Mesodermal cell (in vitro differentiated cells): ENCODE data around the gene MECR.

Experiments
- H3K27ac ChIP-seq: 2 replicates; pipeline ENCODE4 v1.7.0; 2013; ENCODE audit warnings: mild to moderate bottlenecking, low read depth, low read length, moderate library complexity; ENCODE audit not compliant: severe bottlenecking
- H3K36me3 ChIP-seq: 2 replicates; pipeline ENCODE4 v1.7.1; 2013; ENCODE audit warnings: mild to moderate bottlenecking, low read length, moderate library complexity; ENCODE audit not compliant: control insufficient read depth, insufficient read depth
- H3K4me1 ChIP-seq: one replicate; pipeline ENCODE4 v1.7.1; 2013; ENCODE audit warnings: mild to moderate bottlenecking, low read length; ENCODE audit not compliant: insufficient read depth, control insufficient read depth, poor library complexity, severe bottlenecking
- H3K4me3 ChIP-seq: 2 replicates; pipeline ENCODE4 v1.7.0; 2013; ENCODE audit warnings: low read length, control low read depth, mild to moderate bottlenecking; ENCODE audit not compliant: insufficient read depth, poor library complexity, severe bottlenecking; ENCODE audit errors: extremely low read depth
- H3K9me3 ChIP-seq: 2 replicates; pipeline ENCODE4 v1.7.1; 2013; ENCODE audit warnings: mild to moderate bottlenecking, low read length, moderate library complexity; ENCODE audit not compliant: control insufficient read depth
- WGBS, 2 experiments: methylation state at CpG; one replicate each; pipeline ENCODE4 v1.1.5; 2013; ENCODE audit warnings: missing lambda C conversion rate in 2 of 2; ENCODE audit not compliant: insufficient coverage in 2 of 2; 5-methylcytosine and 5-hydroxymethylcytosine counted together

MECR gene

DNA sequence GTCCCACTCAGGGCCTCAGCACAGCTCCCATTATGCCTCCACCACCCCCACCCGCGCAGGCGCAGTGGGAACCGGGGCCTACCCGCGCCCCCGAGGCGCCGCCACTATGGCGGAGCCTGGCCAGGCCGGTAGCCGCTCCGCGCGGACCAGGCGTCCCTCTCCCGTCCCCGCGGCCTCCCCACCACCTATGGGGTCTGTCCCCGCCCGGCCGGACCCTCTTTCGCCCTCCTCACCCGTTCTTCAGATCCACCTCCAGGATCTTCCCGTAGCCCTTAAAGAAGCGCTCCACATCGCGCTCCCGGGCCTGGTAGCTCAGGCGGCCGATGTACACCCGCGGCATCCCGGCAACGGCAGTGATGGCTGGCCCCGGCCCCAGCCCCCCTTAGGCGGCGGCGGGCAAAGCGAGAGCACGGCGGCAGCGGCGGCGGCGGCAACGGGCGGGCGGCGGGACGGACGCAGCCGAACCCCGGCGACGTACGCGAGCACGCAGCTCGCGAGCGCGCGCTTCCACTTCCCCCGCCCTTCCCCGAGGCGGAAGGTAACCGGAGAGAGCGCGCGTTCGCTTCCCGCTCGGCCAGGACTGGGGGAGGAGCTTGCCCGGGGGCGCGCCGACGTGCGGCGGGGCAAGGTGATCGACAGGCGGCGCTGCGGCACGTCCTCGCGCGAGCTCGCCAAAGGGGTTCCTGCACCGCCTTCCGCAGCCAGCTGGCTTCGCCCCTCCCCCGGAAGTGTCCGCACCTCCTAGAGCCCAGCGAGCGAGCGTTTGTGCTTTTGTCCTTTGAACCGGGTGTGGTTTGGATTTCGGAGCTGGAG, 49.1 kb downstream of the MECR start, which contains the start of gene SRSF4:
Gene SRSF4, minus strand, starts transcription at position 488 of the 813 bp plus-strand sequence. Its CDS starts 148 bp downstream, at position 340.
- Histone ChIP-seq H3K36me3 (peaks cover 34% of the 10 kb centered on the region), H3K9me3 (no peaks in the 10 kb centered on the region), H3K27ac (peak within 1 kb of the TSS; percentile 99), H3K4me3 (peak within 1 kb of the TSS; percentile 97), H3K4me1 (peaks cover 20% of the 10 kb centered on the region)
- WGBS, 2 experiments = 0% methylated on average over 68 to 71 of the region's 100 CpGs

DNA sequence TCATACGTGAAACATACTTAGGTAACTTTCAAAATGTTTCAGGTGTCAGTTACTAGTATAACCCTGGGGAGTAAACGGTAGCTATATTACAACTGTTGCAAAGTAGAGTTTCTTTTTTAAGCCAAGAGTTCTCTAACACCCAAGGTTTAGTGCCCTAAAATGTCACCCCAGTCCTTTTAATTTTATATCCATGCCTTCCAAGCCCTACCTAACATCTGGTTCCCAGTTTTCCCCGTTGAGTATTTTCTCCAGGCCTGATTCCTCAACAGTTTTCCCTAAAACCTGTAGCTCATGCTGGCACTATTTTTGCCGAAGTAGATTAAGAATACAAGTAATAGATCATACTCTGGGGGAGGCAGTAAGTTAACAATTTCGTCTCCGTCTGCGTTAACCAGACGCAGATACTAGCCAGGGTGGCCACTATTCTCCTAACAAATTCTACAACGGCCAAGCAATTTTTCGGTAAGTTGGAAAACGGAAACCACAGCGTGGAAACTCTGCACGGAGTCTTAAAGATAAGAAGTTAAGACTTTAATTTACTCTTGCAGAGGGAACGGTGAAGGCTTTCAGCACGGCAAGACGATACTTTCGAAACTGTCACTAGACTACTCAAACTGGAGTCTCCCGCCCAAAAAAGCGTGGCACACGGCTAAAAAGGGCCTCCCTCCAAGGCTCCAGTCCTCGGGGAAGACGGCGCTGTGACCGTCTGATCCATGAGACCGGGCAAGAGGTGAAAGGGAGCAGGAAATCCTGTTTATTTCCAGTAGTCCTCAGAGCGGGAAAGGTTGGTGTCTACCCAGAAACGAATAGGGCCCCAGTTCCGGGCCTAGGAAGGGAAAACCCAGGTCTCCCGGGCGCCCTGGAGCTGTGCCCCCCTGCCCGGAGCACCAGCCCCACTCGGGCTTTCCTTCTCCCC, 50.0 kb downstream of the MECR start:
- 0 to 1% methylated on average over 21 to 24 of the region's 32 CpGs for WGBS, 2 experiments
- Histone ChIP-seq H3K27ac (peak overlapping the region; percentile 99), H3K4me3 (peak overlapping the region; percentile 97), H3K9me3 (no peaks in the 10 kb centered on the region), H3K36me3 (peaks cover 43% of the 10 kb centered on the region), H3K4me1 (peaks cover 16% of the 10 kb centered on the region)

DNA sequence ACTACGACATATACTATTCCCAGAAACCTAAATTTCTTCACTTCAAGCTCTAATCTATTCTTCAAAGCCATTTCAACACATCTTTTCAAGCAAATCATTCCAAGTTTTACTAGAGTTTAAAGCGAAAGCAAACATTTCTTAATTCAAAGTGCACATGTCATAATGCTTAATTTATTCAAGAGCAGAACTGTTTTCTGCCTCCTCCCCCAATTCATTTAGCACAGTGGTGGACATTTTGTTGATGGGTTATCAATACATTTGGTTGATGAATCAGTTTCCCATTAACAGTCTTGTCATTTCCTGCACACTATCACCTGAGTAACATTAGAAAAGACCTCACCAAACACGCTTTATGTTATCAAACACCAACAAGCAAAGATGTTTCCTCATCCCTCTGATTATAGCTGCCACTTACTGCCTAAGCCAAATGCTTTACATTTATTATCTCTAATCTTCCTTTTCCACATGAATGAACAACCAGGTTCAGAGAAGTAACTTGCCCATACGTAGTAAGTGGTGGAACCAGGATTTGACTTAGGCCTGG, 51.0 kb downstream of the MECR start:
- H3K9me3 ChIP-seq = no peaks in the 10 kb centered on the region
- peaks cover 16% of the 10 kb centered on the region for H3K4me1 ChIP-seq
- no peak overlapping the region for H3K27ac ChIP-seq
- peak overlapping the region; percentile 97 for H3K4me3 ChIP-seq
- 87 to 89% methylated on average over 3 to 4 of the region's 4 CpGs for WGBS, 2 experiments
- H3K36me3 ChIP-seq = peaks cover 47% of the 10 kb centered on the region

DNA sequence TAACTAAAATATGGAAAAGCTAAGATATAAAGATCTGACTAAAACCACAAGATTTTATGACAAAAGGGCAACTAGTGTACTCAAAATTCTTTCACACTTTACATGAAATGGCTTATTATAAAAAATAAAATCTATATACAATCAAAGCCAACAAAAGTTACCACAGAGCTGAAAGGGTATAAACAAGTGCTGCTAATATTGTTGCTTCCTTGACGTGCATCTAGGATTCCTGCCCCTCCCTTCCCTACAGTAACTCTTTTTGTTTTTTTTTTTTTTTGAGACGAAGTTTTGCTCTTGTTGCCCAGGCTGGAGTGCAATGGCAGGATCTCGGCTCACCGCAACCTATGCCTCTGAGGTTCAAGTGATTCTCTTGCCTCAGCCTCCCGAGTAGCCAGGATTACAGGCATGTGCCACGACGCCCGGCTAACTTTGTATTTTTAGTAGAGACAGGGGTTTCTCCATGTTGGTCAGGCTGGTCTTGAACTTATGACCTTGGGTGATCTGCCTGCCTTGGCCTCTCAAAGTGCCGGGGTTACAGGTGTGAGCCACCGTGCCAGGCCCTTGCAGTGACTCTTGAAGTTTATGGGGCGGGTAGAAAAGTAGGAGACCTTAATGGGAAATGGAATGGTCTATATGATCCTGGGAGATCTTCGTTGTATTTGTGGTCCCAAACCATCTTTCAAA, 53.6 kb downstream of the MECR start:
- H3K4me1 ChIP-seq = peaks cover 12% of the 10 kb centered on the region
- no peak overlapping the region for H3K27ac ChIP-seq
- 92 to 95% methylated on average over 10 of the region's 12 CpGs for WGBS, 2 experiments
- H3K9me3 ChIP-seq = no peaks in the 10 kb centered on the region
- peaks cover 62% of the 10 kb centered on the region for H3K36me3 ChIP-seq
- no peak overlapping the region for H3K4me3 ChIP-seq

DNA sequence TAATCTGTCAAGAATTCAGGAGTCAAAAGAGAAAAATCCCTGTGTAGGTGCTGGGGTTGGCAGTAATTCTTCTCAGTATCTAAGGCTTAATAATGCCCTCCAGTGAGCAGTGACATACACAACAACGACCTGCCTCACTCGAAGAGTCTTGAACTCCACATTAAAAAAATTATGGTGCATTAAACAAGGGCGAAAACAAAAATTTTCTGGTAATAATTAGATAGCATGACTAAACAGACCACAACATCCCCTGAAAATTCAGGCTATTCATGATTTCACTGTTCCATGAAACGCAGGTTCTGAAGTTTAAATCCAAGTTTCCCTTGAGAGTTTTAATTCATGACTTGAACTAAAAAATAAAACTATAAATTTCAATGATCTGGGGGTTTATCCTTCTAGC, 54.2 kb downstream of the MECR start:
- Histone ChIP-seq H3K27ac (no peak overlapping the region), H3K9me3 (no peaks in the 10 kb centered on the region), H3K36me3 (peaks cover 66% of the 10 kb centered on the region), H3K4me3 (no peak overlapping the region), H3K4me1 (peaks cover 12% of the 10 kb centered on the region)
- no CpG with 5 or more reads among the region's 4 CpGs for WGBS, 2 experiments

DNA sequence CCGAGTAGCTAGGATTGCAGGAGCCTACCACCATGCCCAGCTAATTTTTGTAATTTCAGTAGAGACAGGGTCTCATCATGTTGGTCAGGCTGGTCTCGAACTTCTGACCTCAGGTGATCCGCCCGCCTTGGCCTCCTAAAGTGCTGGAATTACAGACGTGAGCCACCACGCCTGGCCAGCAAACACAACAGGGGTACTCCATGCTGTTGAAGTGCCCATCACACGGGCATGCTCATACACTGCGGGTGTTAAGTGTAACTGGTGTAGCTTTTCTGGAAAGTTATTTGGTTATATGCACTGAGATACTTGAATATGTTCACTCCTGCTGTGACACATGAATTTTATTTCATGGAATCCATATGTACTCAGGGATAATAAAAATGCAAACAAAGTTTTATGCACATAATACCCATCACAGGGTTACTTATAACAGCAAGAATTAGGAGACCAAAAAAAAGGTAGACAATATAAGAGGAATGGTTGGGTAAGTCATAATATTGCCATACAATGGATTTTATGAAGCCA, 58.3 kb downstream of the MECR start:
- peaks cover 78% of the 10 kb centered on the region for H3K36me3 ChIP-seq
- peaks cover 3% of the 10 kb centered on the region for H3K4me1 ChIP-seq
- H3K27ac ChIP-seq = no peak overlapping the region
- no peaks in the 10 kb centered on the region for H3K9me3 ChIP-seq
- 95 to 97% methylated on average over 6 to 7 of the region's 8 CpGs for WGBS, 2 experiments
- H3K4me3 ChIP-seq = no peak overlapping the region

DNA sequence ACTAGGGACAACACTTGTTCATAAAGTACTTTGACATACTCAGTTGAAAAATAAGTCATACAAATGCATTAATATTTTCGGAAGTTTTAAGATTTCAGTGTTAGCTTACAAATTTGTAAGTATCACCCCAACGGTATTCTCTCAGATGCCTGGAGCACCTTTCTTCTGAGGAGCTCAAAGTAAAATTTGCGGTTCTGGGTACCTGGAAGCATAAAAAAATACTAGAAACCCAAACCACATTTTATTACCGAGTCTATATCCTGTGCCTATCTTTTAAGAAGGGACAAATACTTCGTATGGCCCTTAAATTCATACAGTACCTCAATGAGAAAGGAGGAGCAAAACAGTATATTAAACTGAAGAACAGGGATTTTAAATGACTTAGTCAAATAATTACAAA, 59.2 kb downstream of the MECR start:
- Histone ChIP-seq H3K36me3 (peaks cover 78% of the 10 kb centered on the region), H3K27ac (no peak overlapping the region), H3K9me3 (no peaks in the 10 kb centered on the region), H3K4me1 (peaks cover 7% of the 10 kb centered on the region), H3K4me3 (no peak overlapping the region)
- 93 to 97% methylated on average over 2 to 3 of the region's 5 CpGs for WGBS, 2 experiments

DNA sequence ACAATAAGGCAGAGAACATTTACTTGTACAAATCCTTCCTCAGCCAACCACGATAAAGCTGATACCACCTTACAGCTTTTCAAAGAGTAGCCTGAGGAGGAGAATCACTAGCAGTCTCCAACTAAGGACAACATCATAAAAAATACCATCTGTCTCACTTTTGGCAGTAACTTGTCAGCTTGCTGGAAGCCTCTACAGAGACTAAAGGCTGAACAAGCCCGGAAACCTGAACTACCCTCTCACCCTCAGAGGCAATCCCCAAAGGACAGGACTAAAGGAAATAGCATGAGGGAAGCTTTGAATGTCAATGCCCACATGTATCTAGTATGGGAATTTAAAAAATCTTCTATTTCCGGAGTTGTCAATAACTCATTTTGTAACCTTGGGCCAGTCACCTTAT, 59.6 kb downstream of the MECR start:
- H3K27ac ChIP-seq = no peak overlapping the region

DNA sequence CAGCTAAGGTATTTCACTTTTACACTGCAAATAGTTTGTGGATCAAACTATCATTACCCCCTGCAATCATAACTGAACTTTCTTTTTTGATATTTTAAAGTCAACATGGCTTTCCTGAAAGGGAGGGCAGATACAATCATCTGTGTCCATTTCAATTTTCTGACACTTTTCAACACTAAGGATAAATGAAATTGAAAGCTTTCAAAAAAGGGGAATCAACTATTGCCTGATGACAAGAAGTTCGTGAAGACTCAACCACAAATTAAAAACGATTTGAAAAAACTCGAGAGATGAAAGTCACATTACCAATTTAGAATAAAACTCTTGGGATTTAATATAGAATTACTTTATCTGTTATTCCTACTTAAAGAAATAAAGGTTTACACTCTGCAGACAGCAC, 60.8 kb downstream of the MECR start:
- H3K4me3 ChIP-seq = no peak overlapping the region
- peaks cover 83% of the 10 kb centered on the region for H3K36me3 ChIP-seq
- no peak overlapping the region for H3K27ac ChIP-seq
- WGBS, 2 experiments = 100% methylated on average over 1 of the region's 3 CpGs; no CpG with 5 or more reads in 1 of the 2 experiments
- no peaks in the 10 kb centered on the region for H3K9me3 ChIP-seq
- H3K4me1 ChIP-seq = peaks cover 18% of the 10 kb centered on the region

More for the DNA sequence above, 59.6 kb downstream of the MECR start:
- 0% methylated on average over 1 of the region's 3 CpGs; no CpG with 5 or more reads in 1 of the 2 experiments for WGBS, 2 experiments
- Histone ChIP-seq H3K4me1 (peaks cover 11% of the 10 kb centered on the region), H3K36me3 (peaks cover 78% of the 10 kb centered on the region), H3K9me3 (no peaks in the 10 kb centered on the region), H3K4me3 (no peak overlapping the region)

DNA sequence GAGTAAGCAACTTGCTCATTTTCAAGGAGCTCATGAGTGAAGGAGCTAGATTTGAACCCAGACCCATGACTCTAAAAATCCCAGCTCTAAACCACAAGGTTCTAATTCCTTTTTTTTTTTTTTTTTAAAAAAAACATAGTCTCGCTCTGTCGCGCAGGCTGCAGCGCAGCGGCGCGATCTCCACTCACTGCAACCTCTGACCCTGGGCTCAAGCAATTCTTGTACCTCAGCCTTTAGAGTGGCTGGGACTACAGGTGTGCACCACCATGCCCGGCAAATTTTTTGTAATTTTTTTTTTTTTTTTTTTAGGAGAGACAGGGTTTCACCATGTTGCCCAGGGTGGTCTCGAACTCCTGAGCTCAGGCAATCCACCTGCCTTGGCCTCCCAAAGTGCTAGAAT, 62.8 kb downstream of the MECR start:
- H3K4me1 ChIP-seq = peaks cover 31% of the 10 kb centered on the region
- peaks cover 91% of the 10 kb centered on the region for H3K36me3 ChIP-seq
- 82 to 94% methylated on average over 3 to 7 of the region's 9 CpGs for WGBS, 2 experiments
- H3K9me3 ChIP-seq = no peaks in the 10 kb centered on the region
- H3K4me3 ChIP-seq = no peak overlapping the region
- no peak overlapping the region for H3K27ac ChIP-seq
